ENCODE measurements around the gene ISOC2.

GRCh38 chr19:55493645-55494171 lies 32.3 kb upstream of the ISOC2 start:
- TF ChIP-seq CTCF (conservative IDR thresholded peaks at IDR 0.05; ENCODE audit: low read length), result no peak
- TF ChIP-seq EZH2phosphoT487 (IDR thresholded peaks at IDR 0.05; ENCODE audit: borderline replicate concordance), result no peak
